Measurements from ENCODE around the gene NDUFC1. TPM values are rescaled to one million over a fixed set of nuclear protein-coding genes. Genes with fewer than 3 reads are reported as not detected.

Gene NDUFC1
- total RNA-seq, 4 donors from 2014 or later = 45.7 to 52.8 (median 50.8) TPM

- WGBS = 91% methylated on average over 12 of the region's 12 CpGs
- Histone ChIP-seq H3K36me3 (no peaks in the 10 kb centered on the region), H3K4me3 (no peak overlapping the region), H3K4me1 (peaks cover 0 to 16% (median 12%) of the 10 kb centered on the region in 4 donors), H3K27ac (replicated peaks in 1 of 4) (peak overlapping the region in 3 of 4 donors; percentile 19 to 44 (median 29)), H3K27me3 (no peaks in the 10 kb centered on the region), H3K9me3 (no peaks in the 10 kb centered on the region)
- TF ChIP-seq POLR2A (IDR thresholded peaks at IDR 0.05; ENCODE audit: low read depth) = no peak
- no peak for TF ChIP-seq POLR2AphosphoS5 (IDR thresholded peaks at IDR 0.05)
- TF ChIP-seq, protein P1, sequence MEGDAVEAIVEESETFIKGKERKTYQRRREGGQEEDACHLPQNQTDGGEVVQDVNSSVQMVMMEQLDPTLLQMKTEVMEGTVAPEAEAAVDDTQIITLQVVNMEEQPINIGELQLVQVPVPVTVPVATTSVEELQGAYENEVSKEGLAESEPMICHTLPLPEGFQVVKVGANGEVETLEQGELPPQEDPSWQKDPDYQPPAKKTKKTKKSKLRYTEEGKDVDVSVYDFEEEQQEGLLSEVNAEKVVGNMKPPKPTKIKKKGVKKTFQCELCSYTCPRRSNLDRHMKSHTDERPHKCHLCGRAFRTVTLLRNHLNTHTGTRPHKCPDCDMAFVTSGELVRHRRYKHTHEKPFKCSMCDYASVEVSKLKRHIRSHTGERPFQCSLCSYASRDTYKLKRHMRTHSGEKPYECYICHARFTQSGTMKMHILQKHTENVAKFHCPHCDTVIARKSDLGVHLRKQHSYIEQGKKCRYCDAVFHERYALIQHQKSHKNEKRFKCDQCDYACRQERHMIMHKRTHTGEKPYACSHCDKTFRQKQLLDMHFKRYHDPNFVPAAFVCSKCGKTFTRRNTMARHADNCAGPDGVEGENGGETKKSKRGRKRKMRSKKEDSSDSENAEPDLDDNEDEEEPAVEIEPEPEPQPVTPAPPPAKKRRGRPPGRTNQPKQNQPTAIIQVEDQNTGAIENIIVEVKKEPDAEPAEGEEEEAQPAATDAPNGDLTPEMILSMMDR (IDR thresholded peaks at IDR 0.05) = no peak
- no peak for TF ChIP-seq EP300 (IDR thresholded peaks at IDR 0.05)
- no peak for DNase-seq (ENCODE audit: extremely low spot score)
- intact Hi-C loops (cut with DNase I) = no loop called here
These were observed 58.6 kb downstream of the NDUFC1 start for GRCh38 chr4:139243448-139244365.

- Histone ChIP-seq H3K36me3 (no peaks in the 10 kb centered on the region), H3K27me3 (no peaks in the 10 kb centered on the region), H3K4me3 (no peak overlapping the region), H3K4me1 (peaks cover 0 to 16% (median 12%) of the 10 kb centered on the region in 4 donors), H3K27ac (replicated peaks in 1 of 4) (peak overlapping the region in 2 of 4 donors; percentile 29 to 44), H3K9me3 (no peaks in the 10 kb centered on the region)
- DNase-seq (ENCODE audit: extremely low spot score) = no peak
- intact Hi-C loops (cut with DNase I) = no loop called here
- no peak for TF ChIP-seq EP300 (IDR thresholded peaks at IDR 0.05)
- TF ChIP-seq POLR2A (IDR thresholded peaks at IDR 0.05; ENCODE audit: low read depth) = no peak
- no peak for TF ChIP-seq POLR2AphosphoS5 (IDR thresholded peaks at IDR 0.05)
- TF ChIP-seq, protein P1 (IDR thresholded peaks at IDR 0.05) = no peak
- WGBS = 88% methylated on average over 2 of the region's 2 CpGs
These were observed 59.7 kb downstream of the NDUFC1 start for GRCh38 chr4:139242511-139243051.

GRCh38 chr4:139241784-139242151 is 60.5 kb downstream of the NDUFC1 start:
- Histone ChIP-seq H3K27ac (replicated peaks in 1 of 4) (no peak overlapping the region), H3K4me1 (peaks cover 0 to 16% (median 12%) of the 10 kb centered on the region in 4 donors), H3K4me3 (no peak overlapping the region), H3K27me3 (no peaks in the 10 kb centered on the region), H3K36me3 (no peaks in the 10 kb centered on the region), H3K9me3 (no peaks in the 10 kb centered on the region)
- intact Hi-C loops (cut with DNase I) = no loop called here
- no peak for DNase-seq (ENCODE audit: extremely low spot score)
- TF ChIP-seq POLR2AphosphoS5 (IDR thresholded peaks at IDR 0.05) = no peak
- no peak for TF ChIP-seq POLR2A (IDR thresholded peaks at IDR 0.05; ENCODE audit: low read depth)
- TF ChIP-seq, protein P1 (IDR thresholded peaks at IDR 0.05) = no peak
- no peak for TF ChIP-seq EP300 (IDR thresholded peaks at IDR 0.05)
- WGBS = 93% methylated on average over 12 of the region's 12 CpGs

GRCh38 chr4:139241086-139241783 is 61.0 kb downstream of the NDUFC1 start:
- no peak for DNase-seq (ENCODE audit: extremely low spot score)
- WGBS = 92% methylated on average over 11 of the region's 11 CpGs
- Histone ChIP-seq H3K27me3 (no peaks in the 10 kb centered on the region), H3K9me3 (no peaks in the 10 kb centered on the region), H3K4me1 (peaks cover 0 to 16% (median 12%) of the 10 kb centered on the region in 4 donors), H3K36me3 (no peaks in the 10 kb centered on the region), H3K27ac (replicated peaks in 1 of 4) (no peak overlapping the region), H3K4me3 (no peak overlapping the region)
- TF ChIP-seq POLR2AphosphoS5 (IDR thresholded peaks at IDR 0.05) (no peak), EP300 (IDR thresholded peaks at IDR 0.05) (no peak), POLR2A (IDR thresholded peaks at IDR 0.05; ENCODE audit: low read depth) (no peak)
- intact Hi-C loops (cut with DNase I) = no loop called here

Small RNA genes lying within 50 kb of the gene (small RNA-seq; reads per million reads assigned to genes)
- gene RNU6-1074P = 0 reads per million in 3 donors
- 0 reads per million in 3 donors for gene RNU6-1214P

Other genes starting within 250 kb of the NDUFC1 start
- gene ELF2, start 125.3 kb downstream of the NDUFC1 start, total RNA-seq = 10 to 100 TPM; 52.3 to 68.5 (median 60.7) TPM
- gene MGARP, start 22.3 kb downstream of the NDUFC1 start, total RNA-seq = 1 to 10 TPM; 2.0 to 4.3 (median 3.4) TPM
- 10 to 100 TPM; 21.0 to 32.1 (median 25.3) TPM for gene NAA15, start 972 bp downstream of the NDUFC1 start, total RNA-seq
- 10 to 100 TPM; 10.8 to 16.1 (median 14.8) TPM for gene RAB33B, start 151.6 kb upstream of the NDUFC1 start, total RNA-seq

Measured in esophagus muscularis mucosa (tissue), 4 donors.